Endothelial cell of umbilical vein (primary cell): ENCODE data around the gene HCST. TPM values are rescaled to one million over a fixed set of nuclear protein-coding genes. Genes with fewer than 3 reads are reported as not detected.

Source experiments
- BruUV-seq: library from RNA; stranded (reverse); fragments of 400-500 nt; replicated peaks from 2 replicates; lab custom pipeline; 2021; lab: Mats Ljungman, UMichigan
- CTCF ChIA-PET: fragments of 300-600, 350-600 bp; sonication (Branson Sonifier 250); formaldehyde crosslinking; loops from one replicate; lab custom pipeline; 2021; ENCODE audit warnings: antibody characterized with exemption, inconsistent platforms; lab: Charles Lee
- POLR2A ChIA-PET: fragments of 300-600, 350-600 bp; sonication (Branson Sonifier 250); formaldehyde crosslinking; loops from one replicate; lab custom pipeline; 2021; ENCODE audit warnings: antibody characterized with exemption, inconsistent platforms; lab: Charles Lee
- DNase-seq: peaks from one replicate; pipeline ENCODE4 v3.0.0-alpha.2; 2011; ENCODE audit warnings: low read depth, low spot score
- FAIRE-seq: peaks from 2 replicates; lab custom pipeline; 2011; peaks lifted over from hg19 to GRCh38; lab: Jason Lieb, UNC
- H2AFZ ChIP-seq: 2 replicates; pipeline ENCODE4 v1.6.0; 2012; ENCODE audit warnings: low read depth, low read length, control low read depth, inconsistent platforms
- H3K27ac ChIP-seq: 2 replicates; pipeline ENCODE4 v1.5.1; 2011; ENCODE audit warnings: low read depth, mild to moderate bottlenecking, control low read depth, low read length, moderate library complexity; ENCODE audit not compliant: insufficient read depth
- H3K27me3 ChIP-seq, 2 experiments: 2 replicates each; pipeline versions ENCODE4 v1.6.0 to v1.6.1; 2011; ENCODE audit warnings: low read length in 2 of 2, mixed read lengths in 1 of 2; ENCODE audit not compliant: control insufficient read depth in 2 of 2, insufficient read depth in 2 of 2
- H3K36me3 ChIP-seq, 2 experiments: 2 replicates in 1 of 2; 3 replicates in 1 of 2; pipeline ENCODE4 v1.5.1; 2011; ENCODE audit warnings: low read length in 2 of 2, mild to moderate bottlenecking in 1 of 2, moderate library complexity in 1 of 2; ENCODE audit not compliant: control insufficient read depth in 2 of 2, insufficient read depth in 2 of 2; ENCODE audit errors: extremely low read depth in 1 of 2
- H3K4me1 ChIP-seq: 3 replicates; pipeline ENCODE4 v1.5.1; 2011; ENCODE audit warnings: mild to moderate bottlenecking, low read length; ENCODE audit not compliant: control insufficient read depth, insufficient read depth; ENCODE audit errors: extremely low read depth
- H3K4me2 ChIP-seq: 2 replicates; pipeline ENCODE4 v1.6.1; 2011; ENCODE audit warnings: low read length, control low read depth, mixed read lengths; ENCODE audit not compliant: insufficient read depth
- H3K4me3 ChIP-seq, 3 experiments: fragments of 200-600 bp in 1 of 3; sonication (generic), shearing (Covaris generic) in 1 of 3; replicated peaks in 1 of 3; 2 replicates each; pipeline ENCODE4 v1.5.1; 2011 to 2016; ENCODE audit warnings: control low read depth in 3 of 3, low read length in 3 of 3, mild to moderate bottlenecking in 2 of 3, inconsistent platforms in 1 of 3, low read depth in 1 of 3, moderate library complexity in 1 of 3; ENCODE audit not compliant: insufficient read depth in 1 of 3
- H3K79me2 ChIP-seq: 2 replicates; pipeline ENCODE4 v1.6.0; 2012; ENCODE audit warnings: low read length, inconsistent platforms; ENCODE audit not compliant: control insufficient read depth, insufficient read depth
- H3K9ac ChIP-seq: replicated peaks from 2 replicates; pipeline ENCODE3; 2011; ENCODE audit warnings: low read length, control low read depth; ENCODE audit not compliant: insufficient read depth; ENCODE audit errors: extremely low read depth
- H3K9me1 ChIP-seq: replicated peaks from 3 replicates; pipeline ENCODE4 v1.6.0; 2011; ENCODE audit warnings: mild to moderate bottlenecking, low read length; ENCODE audit not compliant: control insufficient read depth, insufficient read depth; ENCODE audit errors: extremely low read depth
- H3K9me3 ChIP-seq: replicated peaks from 2 replicates; pipeline ENCODE4 v1.5.1; 2012; ENCODE audit warnings: low read length, inconsistent platforms; ENCODE audit not compliant: control insufficient read depth, insufficient read depth
- H4K20me1 ChIP-seq: replicated peaks from 2 replicates; pipeline ENCODE3; 2011; ENCODE audit warnings: mild to moderate bottlenecking, low read length; ENCODE audit not compliant: control insufficient read depth, insufficient read depth; ENCODE audit errors: extremely low read depth
- CTCF ChIP-seq, 2 donors: IDR thresholded peaks; 1 replicate in 1 of 2; 2 replicates in 1 of 2; pipeline ENCODE4 v1.5.1; 2011; ENCODE audit warnings: low read length in 2 of 2, mild to moderate bottlenecking in 2 of 2, moderate library complexity in 2 of 2, control low read depth in 1 of 2, inconsistent platforms in 1 of 2, low read depth in 1 of 2; ENCODE audit not compliant: insufficient read depth in 1 of 2; ENCODE audit errors: extremely low read depth in 1 of 2
- EZH2 ChIP-seq: IDR thresholded peaks from 2 replicates; pipeline ENCODE4 v1.6.1; 2012; ENCODE audit warnings: borderline replicate concordance, low read depth, mild to moderate bottlenecking, moderate library complexity, low read length, inconsistent platforms; ENCODE audit not compliant: severe bottlenecking
- FOS ChIP-seq: IDR thresholded peaks from 2 replicates; pipeline ENCODE4 v1.6.1; 2011; ENCODE audit warnings: mild to moderate bottlenecking, low read length, moderate library complexity, borderline replicate concordance; ENCODE audit not compliant: insufficient read depth
- GATA2 ChIP-seq: IDR thresholded peaks from 2 replicates; pipeline ENCODE4 v1.7.0; 2011; ENCODE audit warnings: low read depth, mild to moderate bottlenecking, moderate library complexity, mixed read lengths, low read length; ENCODE audit not compliant: insufficient read length, insufficient read depth
- JUN ChIP-seq: IDR thresholded peaks from 2 replicates; pipeline ENCODE4 v1.6.1; 2011; ENCODE audit warnings: borderline replicate concordance, low read depth; ENCODE audit not compliant: insufficient read length, insufficient read depth
- MAX ChIP-seq: IDR thresholded peaks from 2 replicates; pipeline ENCODE4 v1.6.1; 2011; ENCODE audit not compliant: insufficient read depth, insufficient read length
- MYC ChIP-seq: IDR thresholded peaks from one replicate; pipeline ENCODE4 v1.6.1; 2011; ENCODE audit warnings: mild to moderate bottlenecking, low read depth, low read length
- POLR2A ChIP-seq: IDR thresholded peaks from 2 replicates; pipeline ENCODE4 v1.6.1; 2012; ENCODE audit warnings: low read depth, mild to moderate bottlenecking, control low read depth, low read length
- POLR2AphosphoS5 ChIP-seq: IDR thresholded peaks from 2 replicates; pipeline ENCODE4 v1.6.1; 2012; ENCODE audit warnings: low read depth, mild to moderate bottlenecking, control low read depth, low read length, moderate library complexity; ENCODE audit not compliant: insufficient read depth
- dilution Hi-C: fragments of 300-500 bp; cut with MboI; formaldehyde crosslinking; loops from one replicate; pipeline ENCODE4 v1.15.0; 2019; ENCODE audit warnings: low sequenced_read_pairs; ENCODE audit not compliant: extremely low pct_ligation_motif_present
- intact Hi-C: fragments of 100-400 bp; cut with micrococcal nuclease; formaldehyde crosslinking; loops from one replicate; pipeline ENCODE4 v1.10.0; 2022
- polyA plus RNA-seq, 4 experiments: library from polyadenylated mRNA; depleted of rRNA in 3 of 4; stranded (reverse) in 3 of 4; unstranded in 1 of 4; fragments of >200 nt; gene quantifications; 2 replicates each; pipeline versions ENCODE4 v1.2.1 to v1.2.3, GENCODE V29; 2011 to 2012; ENCODE audit warnings: missing spikeins in 1 of 4
- total RNA-seq: library from RNA; stranded (reverse); gene quantifications from 2 replicates; pipeline ENCODE4 v1.2.3, GENCODE V29; 2021

Gene HCST
- total and polyA plus RNA-seq, 2 donors (not counting 3 experiments of a cell fraction or from before 2014, with no cell fraction given) = not detected

GRCh38 chr19:35903550-35904179 is 1.3 kb downstream of the HCST start:
- no peaks in the 10 kb centered on the region for H3K9me3 ChIP-seq
- no peak for FAIRE-seq
- H3K4me1 ChIP-seq = peaks cover 13% of the 10 kb centered on the region
- no peak overlapping the region for H3K4me3 ChIP-seq
- ChIA-PET POLR2A (no interaction called here), CTCF (no interaction called here)
- intact Hi-C loops (no loop called here), dilution Hi-C loops (no loop called here)
- H3K9me1 ChIP-seq = no peaks in the 10 kb centered on the region
- no peak overlapping the region for H3K4me2 ChIP-seq
- H2AFZ ChIP-seq = peak overlapping the region; percentile 80
- no peak overlapping the region for H3K9ac ChIP-seq
- BruUV-seq = no TSS peak
- DNase-seq = no peak
- H3K27ac ChIP-seq = no peak overlapping the region
- H4K20me1 ChIP-seq = no peaks in the 10 kb centered on the region
- peaks cover 2% of the 10 kb centered on the region for H3K79me2 ChIP-seq
- peaks cover 0 to 6% of the 10 kb centered on the region in 2 experiments for H3K27me3 ChIP-seq
- TF ChIP-seq FOS (no peak), JUN (no peak), MYC (no peak)
- no peaks in the 10 kb centered on the region for H3K36me3 ChIP-seq

- DNase-seq (no peak), FAIRE-seq (no peak)
- no TSS peak for BruUV-seq
- Histone ChIP-seq H3K9ac (no peak overlapping the region), H3K27me3 (peaks cover 0 to 6% of the 10 kb centered on the region in 2 experiments), H3K36me3 (no peaks in the 10 kb centered on the region), H3K9me1 (no peaks in the 10 kb centered on the region), H3K4me3 (no peak overlapping the region), H3K4me1 (peaks cover 6% of the 10 kb centered on the region), H3K27ac (no peak overlapping the region), H2AFZ (no peak overlapping the region), H3K79me2 (no peaks in the 10 kb centered on the region), H3K9me3 (no peaks in the 10 kb centered on the region), H3K4me2 (no peak overlapping the region), H4K20me1 (no peaks in the 10 kb centered on the region)
- ChIA-PET POLR2A (no interaction called here), CTCF (no interaction called here)
- intact Hi-C loops (no loop called here), dilution Hi-C loops (no loop called here)
- TF ChIP-seq FOS (no peak), POLR2A (no peak), GATA2 (no peak), MAX (no peak), CTCF (IDR thresholded peaks at IDR 0.05; ENCODE audit: extremely low read depth in 1 of 2, insufficient read depth in 1 of 2, low read depth in 1 of 2, low read length in 2 of 2) (no peak), JUN (no peak), POLR2AphosphoS5 (no peak), EZH2 (no peak), MYC (no peak)
Measured at GRCh38 chr19:35904311-35905068, 2.2 kb downstream of the HCST start.
